ENCODE data around the gene HS6ST2. TPM values are rescaled to one million over a fixed set of nuclear protein-coding genes. Genes with fewer than 3 reads are reported as not detected.

HS6ST2 gene
- polyA plus RNA-seq, 1 of the 3 experiments (the other 2 are of a cell fraction), result 0.05 TPM

DNA sequence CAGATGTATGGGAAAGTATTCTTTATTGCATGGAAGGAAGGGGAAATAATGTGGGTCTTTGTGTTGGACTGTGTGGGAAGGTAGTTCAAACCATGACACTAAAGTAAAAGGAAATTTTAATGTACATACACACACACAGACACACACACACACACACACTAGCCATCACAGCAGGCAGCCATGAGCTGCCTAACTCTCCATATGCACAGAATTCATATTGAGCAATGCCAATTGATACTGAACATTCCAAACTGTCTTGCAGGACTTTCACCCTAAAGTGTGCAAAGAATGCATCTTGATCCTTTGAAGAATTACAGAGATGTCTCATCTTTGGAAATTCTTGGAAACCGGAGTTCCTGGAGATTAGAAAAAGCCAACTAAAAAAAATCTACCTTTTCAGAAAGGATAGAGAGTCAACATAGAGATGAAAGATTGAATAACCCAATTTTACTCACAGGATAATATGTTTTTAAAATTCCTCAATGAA lies 349.0 kb downstream of the HS6ST2 start:
- Histone ChIP-seq H3K79me2 (ENCODE audit: insufficient read depth) (no peaks in the 10 kb centered on the region), H3F3A (replicated peaks; ENCODE audit: insufficient read depth) (no peaks in the 10 kb centered on the region), H3K4me1 (ENCODE audit: control insufficient read depth in 1 of 2, insufficient read depth in 2 of 2, low read depth in 1 of 2, low read length in 1 of 2) (no peaks in the 10 kb centered on the region), H2AFZ (ENCODE audit: low read depth) (no peak overlapping the region), H3K9me3 (no peaks in the 10 kb centered on the region), H3K4me2 (no peak overlapping the region), H3K4me3 (ENCODE audit: low read depth in 2 of 2, low read length in 1 of 2) (no peak overlapping the region), H3K27ac (ENCODE audit: low read depth in 2 of 2, low read length in 1 of 2) (no peak overlapping the region), H3K9ac (no peak overlapping the region), H3K27me3 (ENCODE audit: insufficient read depth) (no peaks in the 10 kb centered on the region; the same call in 1 of the 2 replicates), H3K36me3 (replicated peaks in 1 of 2; ENCODE audit: control insufficient read depth in 1 of 2, insufficient read depth in 2 of 2, low read length in 1 of 2) (no peaks in the 10 kb centered on the region), H4K20me1 (ENCODE audit: insufficient read depth) (no peaks in the 10 kb centered on the region), H3K9me2 (no peaks in the 10 kb centered on the region)
- ChIA-PET POLR2A (no interaction called here), CTCF (interaction anchor here (0.8 to 1.6 kb wide), 2 partner anchors 19 to 317 kb away, joined by 3 read pairs; no protein-coding TSS in a partner anchor)
- no peak for TF ChIP-seq TCF12 (IDR thresholded peaks at IDR 0.05)
- no peak for TF ChIP-seq GABPA (IDR thresholded peaks at IDR 0.05; ENCODE audit: low read depth)
- TF ChIP-seq YY1 (IDR thresholded peaks at IDR 0.05; ENCODE audit: low read depth), result no peak
- TF ChIP-seq, protein P1, sequence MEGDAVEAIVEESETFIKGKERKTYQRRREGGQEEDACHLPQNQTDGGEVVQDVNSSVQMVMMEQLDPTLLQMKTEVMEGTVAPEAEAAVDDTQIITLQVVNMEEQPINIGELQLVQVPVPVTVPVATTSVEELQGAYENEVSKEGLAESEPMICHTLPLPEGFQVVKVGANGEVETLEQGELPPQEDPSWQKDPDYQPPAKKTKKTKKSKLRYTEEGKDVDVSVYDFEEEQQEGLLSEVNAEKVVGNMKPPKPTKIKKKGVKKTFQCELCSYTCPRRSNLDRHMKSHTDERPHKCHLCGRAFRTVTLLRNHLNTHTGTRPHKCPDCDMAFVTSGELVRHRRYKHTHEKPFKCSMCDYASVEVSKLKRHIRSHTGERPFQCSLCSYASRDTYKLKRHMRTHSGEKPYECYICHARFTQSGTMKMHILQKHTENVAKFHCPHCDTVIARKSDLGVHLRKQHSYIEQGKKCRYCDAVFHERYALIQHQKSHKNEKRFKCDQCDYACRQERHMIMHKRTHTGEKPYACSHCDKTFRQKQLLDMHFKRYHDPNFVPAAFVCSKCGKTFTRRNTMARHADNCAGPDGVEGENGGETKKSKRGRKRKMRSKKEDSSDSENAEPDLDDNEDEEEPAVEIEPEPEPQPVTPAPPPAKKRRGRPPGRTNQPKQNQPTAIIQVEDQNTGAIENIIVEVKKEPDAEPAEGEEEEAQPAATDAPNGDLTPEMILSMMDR (IDR thresholded peaks at IDR 0.05), result no peak
- no peak for TF ChIP-seq RXRA (IDR thresholded peaks at IDR 0.05; ENCODE audit: borderline replicate concordance, low read depth)
- no peak for TF ChIP-seq CHD2 (IDR thresholded peaks at IDR 0.05; ENCODE audit: low read length, partially characterized antibody)
- TF ChIP-seq, protein P2, sequence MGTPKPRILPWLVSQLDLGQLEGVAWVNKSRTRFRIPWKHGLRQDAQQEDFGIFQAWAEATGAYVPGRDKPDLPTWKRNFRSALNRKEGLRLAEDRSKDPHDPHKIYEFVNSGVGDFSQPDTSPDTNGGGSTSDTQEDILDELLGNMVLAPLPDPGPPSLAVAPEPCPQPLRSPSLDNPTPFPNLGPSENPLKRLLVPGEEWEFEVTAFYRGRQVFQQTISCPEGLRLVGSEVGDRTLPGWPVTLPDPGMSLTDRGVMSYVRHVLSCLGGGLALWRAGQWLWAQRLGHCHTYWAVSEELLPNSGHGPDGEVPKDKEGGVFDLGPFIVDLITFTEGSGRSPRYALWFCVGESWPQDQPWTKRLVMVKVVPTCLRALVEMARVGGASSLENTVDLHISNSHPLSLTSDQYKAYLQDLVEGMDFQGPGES (IDR thresholded peaks at IDR 0.05; ENCODE audit: low read depth, low read length), result no peak
- TF ChIP-seq, protein P3, sequence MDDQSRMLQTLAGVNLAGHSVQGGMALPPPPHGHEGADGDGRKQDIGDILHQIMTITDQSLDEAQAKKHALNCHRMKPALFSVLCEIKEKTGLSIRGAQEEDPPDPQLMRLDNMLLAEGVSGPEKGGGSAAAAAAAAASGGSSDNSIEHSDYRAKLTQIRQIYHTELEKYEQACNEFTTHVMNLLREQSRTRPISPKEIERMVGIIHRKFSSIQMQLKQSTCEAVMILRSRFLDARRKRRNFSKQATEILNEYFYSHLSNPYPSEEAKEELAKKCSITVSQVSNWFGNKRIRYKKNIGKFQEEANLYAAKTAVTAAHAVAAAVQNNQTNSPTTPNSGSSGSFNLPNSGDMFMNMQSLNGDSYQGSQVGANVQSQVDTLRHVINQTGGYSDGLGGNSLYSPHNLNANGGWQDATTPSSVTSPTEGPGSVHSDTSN (IDR thresholded peaks at IDR 0.05), result no peak
- TF ChIP-seq SIN3A (IDR thresholded peaks at IDR 0.05; ENCODE audit: borderline replicate concordance, low read depth, low read length), result no peak
- no peak for TF ChIP-seq NRF1 (IDR thresholded peaks at IDR 0.05; ENCODE audit: low read depth, low read length)
- TF ChIP-seq TEAD4 (IDR thresholded peaks at IDR 0.05; ENCODE audit: borderline replicate concordance, insufficient read depth), result no peak
- TF ChIP-seq NFIC (IDR thresholded peaks at IDR 0.05; ENCODE audit: borderline replicate concordance), result no peak
- TF ChIP-seq, protein P4, sequence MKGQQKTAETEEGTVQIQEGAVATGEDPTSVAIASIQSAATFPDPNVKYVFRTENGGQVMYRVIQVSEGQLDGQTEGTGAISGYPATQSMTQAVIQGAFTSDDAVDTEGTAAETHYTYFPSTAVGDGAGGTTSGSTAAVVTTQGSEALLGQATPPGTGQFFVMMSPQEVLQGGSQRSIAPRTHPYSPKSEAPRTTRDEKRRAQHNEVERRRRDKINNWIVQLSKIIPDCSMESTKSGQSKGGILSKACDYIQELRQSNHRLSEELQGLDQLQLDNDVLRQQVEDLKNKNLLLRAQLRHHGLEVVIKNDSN (IDR thresholded peaks at IDR 0.05; ENCODE audit: borderline replicate concordance, low read depth), result no peak
- TF ChIP-seq, protein P5, sequence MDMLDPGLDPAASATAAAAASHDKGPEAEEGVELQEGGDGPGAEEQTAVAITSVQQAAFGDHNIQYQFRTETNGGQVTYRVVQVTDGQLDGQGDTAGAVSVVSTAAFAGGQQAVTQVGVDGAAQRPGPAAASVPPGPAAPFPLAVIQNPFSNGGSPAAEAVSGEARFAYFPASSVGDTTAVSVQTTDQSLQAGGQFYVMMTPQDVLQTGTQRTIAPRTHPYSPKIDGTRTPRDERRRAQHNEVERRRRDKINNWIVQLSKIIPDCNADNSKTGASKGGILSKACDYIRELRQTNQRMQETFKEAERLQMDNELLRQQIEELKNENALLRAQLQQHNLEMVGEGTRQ (IDR thresholded peaks at IDR 0.05; ENCODE audit: borderline replicate concordance, low read depth, low read length), result no peak
- TF ChIP-seq, protein P6, sequence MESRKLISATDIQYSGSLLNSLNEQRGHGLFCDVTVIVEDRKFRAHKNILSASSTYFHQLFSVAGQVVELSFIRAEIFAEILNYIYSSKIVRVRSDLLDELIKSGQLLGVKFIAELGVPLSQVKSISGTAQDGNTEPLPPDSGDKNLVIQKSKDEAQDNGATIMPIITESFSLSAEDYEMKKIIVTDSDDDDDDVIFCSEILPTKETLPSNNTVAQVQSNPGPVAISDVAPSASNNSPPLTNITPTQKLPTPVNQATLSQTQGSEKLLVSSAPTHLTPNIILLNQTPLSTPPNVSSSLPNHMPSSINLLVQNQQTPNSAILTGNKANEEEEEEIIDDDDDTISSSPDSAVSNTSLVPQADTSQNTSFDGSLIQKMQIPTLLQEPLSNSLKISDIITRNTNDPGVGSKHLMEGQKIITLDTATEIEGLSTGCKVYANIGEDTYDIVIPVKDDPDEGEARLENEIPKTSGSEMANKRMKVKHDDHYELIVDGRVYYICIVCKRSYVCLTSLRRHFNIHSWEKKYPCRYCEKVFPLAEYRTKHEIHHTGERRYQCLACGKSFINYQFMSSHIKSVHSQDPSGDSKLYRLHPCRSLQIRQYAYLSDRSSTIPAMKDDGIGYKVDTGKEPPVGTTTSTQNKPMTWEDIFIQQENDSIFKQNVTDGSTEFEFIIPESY (IDR thresholded peaks at IDR 0.05; ENCODE audit: borderline replicate concordance, low read depth), result no peak
- no peak for TF ChIP-seq FOXJ3 (CRISPR knock-in tag; IDR thresholded peaks at IDR 0.05)
- TF ChIP-seq MEF2A (IDR thresholded peaks at IDR 0.05; ENCODE audit: borderline replicate concordance, low read depth), result no peak
- TF ChIP-seq EP300 (IDR thresholded peaks at IDR 0.05; ENCODE audit: borderline replicate concordance in 1 of 2, low read depth in 1 of 2, low read length in 1 of 2), result no peak
- TF ChIP-seq MXI1 (IDR thresholded peaks at IDR 0.05; ENCODE audit: low read depth, low read length), result no peak
- no peak for TF ChIP-seq RAD21 (IDR thresholded peaks at IDR 0.05; ENCODE audit: low read length)
- no peak for DNase-seq
- 32% methylated on average over 1 of the region's 1 CpG for WGBS (ENCODE audit: low lambda C conversion rate)

Data from SK-N-SH (cell line).